ENCODE results near the gene TUFM. TPM values are rescaled to one million over a fixed set of nuclear protein-coding genes. Genes with fewer than 3 reads are reported as not detected.

TUFM gene
- total RNA-seq, 1 experiment from 2014 or later: 161 TPM

DNA sequence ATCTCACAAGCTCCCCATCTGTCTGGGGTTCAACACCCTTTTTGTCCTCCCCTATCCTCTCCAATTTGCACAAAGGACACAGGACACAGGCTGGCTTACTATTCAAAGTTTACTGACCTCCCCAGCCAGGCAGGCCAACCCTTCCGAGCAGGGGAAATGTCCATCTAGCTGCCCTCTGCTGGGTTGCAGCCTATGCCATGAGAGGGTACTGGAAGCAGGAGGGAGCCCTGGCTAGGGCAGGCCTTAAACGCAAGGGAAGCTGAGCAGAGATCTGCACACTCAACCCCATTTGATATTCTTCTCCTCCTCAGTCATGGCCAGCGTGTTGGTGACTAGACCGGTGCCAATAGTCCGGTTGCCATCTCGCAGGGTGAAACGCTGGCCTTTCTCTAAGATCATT is 3.5 kb downstream of the TUFM start:
- no peak overlapping the region for H3K4me3 ChIP-seq (ENCODE audit: low read length)
- no peak overlapping the region for H3K27ac ChIP-seq (ENCODE audit: low read length)
- H3K36me3 ChIP-seq (ENCODE audit: insufficient read depth, low read length): peaks cover 34% of the 10 kb centered on the region
- H3K79me2 ChIP-seq (ENCODE audit: low read length): peaks cover 32% of the 10 kb centered on the region
- no peak overlapping the region for H2AFZ ChIP-seq (ENCODE audit: low read length)
- H4K20me1 ChIP-seq (ENCODE audit: insufficient read depth, low read depth, low read length): peaks cover 18% of the 10 kb centered on the region
- H3K9me2 ChIP-seq (replicated peaks; ENCODE audit: insufficient read depth, low read length): no peaks in the 10 kb centered on the region
- H3K27me3 ChIP-seq (ENCODE audit: low read length): no peaks in the 10 kb centered on the region
- H3K9ac ChIP-seq (ENCODE audit: low read length): no peak overlapping the region
- H3K9me3 ChIP-seq (ENCODE audit: low read length): no peaks in the 10 kb centered on the region
- DNase-seq: no peak
- no peak overlapping the region for H3K4me2 ChIP-seq (ENCODE audit: low read depth, low read length, poor library complexity, severe bottlenecking)
- peaks cover 26% of the 10 kb centered on the region for H3K4me1 ChIP-seq (ENCODE audit: low read length)

DNA sequence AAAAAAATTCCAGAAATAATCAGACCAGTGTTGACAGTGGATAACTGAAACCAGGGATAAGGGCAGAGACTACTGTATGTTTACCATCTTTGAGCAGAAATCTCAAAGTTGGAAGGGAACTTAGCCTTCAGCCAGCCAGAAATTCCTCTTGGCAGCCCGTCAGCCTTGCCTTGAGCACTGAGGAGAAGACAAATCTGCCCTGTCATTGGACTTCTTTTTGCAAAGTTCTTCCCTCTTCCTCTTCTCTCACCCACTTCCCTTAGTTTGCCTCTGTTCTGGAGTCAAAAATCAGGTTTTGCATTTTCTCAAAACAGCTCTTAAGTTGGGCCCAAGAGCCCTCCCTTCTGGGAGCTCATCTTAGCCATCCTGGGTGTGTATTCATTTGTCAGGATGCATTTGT is 6.2 kb downstream of the TUFM start:
- H4K20me1 ChIP-seq (ENCODE audit: insufficient read depth, low read depth, low read length): peaks cover 15% of the 10 kb centered on the region
- no peak overlapping the region for H3K27ac ChIP-seq (ENCODE audit: low read length)
- no peaks in the 10 kb centered on the region for H3K9me2 ChIP-seq (replicated peaks; ENCODE audit: insufficient read depth, low read length)
- H3K27me3 ChIP-seq (ENCODE audit: low read length): no peaks in the 10 kb centered on the region
- H3K36me3 ChIP-seq (ENCODE audit: insufficient read depth, low read length): peaks cover 38% of the 10 kb centered on the region
- H3K4me2 ChIP-seq (ENCODE audit: low read depth, low read length, poor library complexity, severe bottlenecking): no peak overlapping the region
- no peaks in the 10 kb centered on the region for H3K9me3 ChIP-seq (ENCODE audit: low read length)
- H3K4me3 ChIP-seq (ENCODE audit: low read length): no peak overlapping the region
- H3K79me2 ChIP-seq (ENCODE audit: low read length): peaks cover 9% of the 10 kb centered on the region
- no peak overlapping the region for H3K9ac ChIP-seq (ENCODE audit: low read length)
- DNase-seq: peak; percentile 75
- peaks cover 16% of the 10 kb centered on the region for H3K4me1 ChIP-seq (ENCODE audit: low read length)
- no peak overlapping the region for H2AFZ ChIP-seq (ENCODE audit: low read length)

DNA sequence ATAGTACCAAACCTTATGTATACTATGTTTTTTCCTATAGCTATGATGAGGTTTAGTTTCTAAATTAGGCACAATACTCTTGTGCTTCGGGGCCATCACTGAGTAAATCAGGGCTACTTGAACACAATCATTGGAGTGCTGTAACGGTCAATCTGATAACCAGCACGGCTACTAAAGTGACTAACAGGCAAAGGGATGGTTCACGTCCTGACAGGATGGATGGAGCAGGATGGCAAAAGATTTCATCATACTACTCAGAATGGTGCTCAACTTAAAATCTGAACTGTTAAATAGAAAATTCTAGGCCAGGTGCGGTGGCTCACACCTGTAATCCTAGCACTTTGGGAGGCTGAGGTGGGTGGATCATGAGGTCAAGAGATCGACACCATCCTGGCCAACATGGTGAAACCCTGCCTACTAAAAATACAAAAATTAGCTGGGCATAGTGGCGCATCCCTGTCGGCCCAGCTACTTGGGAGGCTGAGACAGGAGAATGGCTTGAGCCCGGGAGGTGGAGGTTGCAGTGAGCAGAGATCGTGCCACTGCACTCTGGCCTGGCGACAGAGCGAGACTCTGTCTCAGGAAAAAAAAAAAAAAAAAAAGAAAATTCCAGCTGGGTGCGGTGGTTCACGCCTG is 7.0 kb downstream of the TUFM start:
- Histone ChIP-seq H3K9me3 (ENCODE audit: low read length) (no peaks in the 10 kb centered on the region), H3K9ac (ENCODE audit: low read length) (no peak overlapping the region), H2AFZ (ENCODE audit: low read length) (no peak overlapping the region), H3K4me2 (ENCODE audit: low read depth, low read length, poor library complexity, severe bottlenecking) (no peak overlapping the region), H3K4me1 (ENCODE audit: low read length) (peaks cover 11% of the 10 kb centered on the region), H3K27ac (ENCODE audit: low read length) (no peak overlapping the region), H3K4me3 (ENCODE audit: low read length) (no peak overlapping the region), H4K20me1 (ENCODE audit: insufficient read depth, low read depth, low read length) (peaks cover 7% of the 10 kb centered on the region; the same call in 1 of the 2 replicates), H3K27me3 (ENCODE audit: low read length) (no peaks in the 10 kb centered on the region), H3K36me3 (ENCODE audit: insufficient read depth, low read length) (peaks cover 36% of the 10 kb centered on the region), H3K79me2 (ENCODE audit: low read length) (peaks cover 1% of the 10 kb centered on the region), H3K9me2 (replicated peaks; ENCODE audit: insufficient read depth, low read length) (no peaks in the 10 kb centered on the region)
- DNase-seq: no peak

DNA sequence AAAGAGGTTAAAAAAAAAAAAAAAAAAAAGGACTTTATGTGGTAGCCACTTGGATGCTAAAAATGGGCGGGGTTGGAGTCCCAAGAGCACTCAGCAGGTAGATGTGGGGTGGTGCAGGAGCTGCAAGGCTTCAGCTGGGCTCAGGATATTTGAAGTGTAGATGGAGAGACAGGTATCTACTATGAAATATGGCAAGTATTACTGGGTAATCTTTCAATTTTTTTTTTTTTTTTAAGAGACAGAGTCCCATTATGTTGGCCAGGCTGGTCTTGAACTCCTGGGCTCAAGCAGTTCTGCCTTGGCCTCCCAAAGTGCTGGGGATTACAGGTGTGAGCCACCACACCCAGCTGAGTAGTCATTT is 7.6 kb downstream of the TUFM start:
- no peaks in the 10 kb centered on the region for H3K79me2 ChIP-seq (ENCODE audit: low read length)

DNA sequence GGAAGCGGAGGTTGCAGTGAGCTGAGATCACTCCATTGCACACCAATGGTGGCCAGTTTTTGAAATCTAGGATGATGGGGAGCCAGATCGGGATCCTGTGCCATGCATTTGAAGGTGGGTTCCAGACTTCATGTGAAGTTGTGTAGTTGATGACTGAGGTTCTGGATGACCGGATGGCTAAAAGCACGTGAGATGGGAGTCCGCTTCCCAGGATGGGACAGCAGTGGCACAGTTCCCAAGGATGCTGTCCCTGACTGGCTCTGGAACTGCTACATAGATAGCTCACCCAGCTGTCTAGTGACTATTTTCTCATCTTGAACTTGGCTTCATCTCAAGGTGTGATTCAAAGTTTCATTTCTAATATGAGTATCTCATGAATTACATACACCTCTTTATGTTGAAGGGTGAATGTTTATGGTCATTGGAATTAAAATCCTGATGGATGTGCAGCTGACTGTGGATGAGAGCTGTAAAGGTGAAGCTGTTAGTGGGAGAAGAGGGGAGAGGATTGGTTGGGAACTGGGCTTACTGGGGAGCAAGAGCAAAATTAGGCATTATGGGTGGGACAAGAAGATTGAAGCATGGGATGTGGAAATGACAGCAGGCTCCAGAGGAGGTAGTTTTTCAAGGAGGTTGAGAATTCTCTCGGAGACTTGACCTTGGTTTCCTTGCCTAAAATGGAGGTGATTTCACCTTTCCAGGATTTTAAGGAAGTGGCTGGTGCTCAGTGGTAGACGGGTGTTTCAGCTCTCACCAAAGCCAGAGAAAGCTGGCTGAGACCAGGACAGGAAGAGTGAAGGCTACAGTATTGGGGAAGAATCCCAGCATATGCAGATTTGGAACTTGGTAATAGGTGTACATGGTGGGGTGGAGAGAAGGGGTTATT is 8.2 kb downstream of the TUFM start:
- peaks cover 8% of the 10 kb centered on the region for H4K20me1 ChIP-seq (ENCODE audit: insufficient read depth, low read depth, low read length)
- H3K27ac ChIP-seq (ENCODE audit: low read length): no peak overlapping the region

More for the DNA sequence above, 7.6 kb downstream of the TUFM start:
- Histone ChIP-seq H3K4me2 (ENCODE audit: low read depth, low read length, poor library complexity, severe bottlenecking) (no peak overlapping the region), H2AFZ (ENCODE audit: low read length) (no peak overlapping the region), H3K27me3 (ENCODE audit: low read length) (no peaks in the 10 kb centered on the region), H3K9me3 (ENCODE audit: low read length) (no peaks in the 10 kb centered on the region), H3K36me3 (ENCODE audit: insufficient read depth, low read length) (peaks cover 37% of the 10 kb centered on the region), H3K27ac (ENCODE audit: low read length) (no peak overlapping the region), H3K9me2 (replicated peaks; ENCODE audit: insufficient read depth, low read length) (no peaks in the 10 kb centered on the region), H4K20me1 (ENCODE audit: insufficient read depth, low read depth, low read length) (peaks cover 5% of the 10 kb centered on the region; the same call in 1 of the 2 replicates), H3K4me3 (ENCODE audit: low read length) (no peak overlapping the region), H3K4me1 (ENCODE audit: low read length) (peaks cover 11% of the 10 kb centered on the region), H3K9ac (ENCODE audit: low read length) (no peak overlapping the region)
- no peak for DNase-seq

DNA sequence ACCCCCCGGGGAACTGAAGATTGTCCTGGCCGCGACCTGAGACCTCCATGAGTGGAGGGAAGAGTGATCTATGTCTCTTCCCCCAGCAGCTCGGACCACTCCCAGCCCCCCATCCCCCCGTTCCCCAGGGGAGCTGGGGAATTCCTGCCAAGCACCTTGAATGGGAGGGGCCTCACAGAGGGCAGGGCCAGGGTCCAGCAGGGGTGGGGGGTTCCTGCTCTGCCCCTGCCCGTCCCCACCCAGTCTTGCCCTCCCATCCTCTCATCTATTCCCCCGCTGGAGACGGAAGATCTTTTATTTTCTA is 9.4 kb downstream of the TUFM start:
- Histone ChIP-seq H3K4me3 (ENCODE audit: low read length) (no peak overlapping the region), H3K4me2 (ENCODE audit: low read depth, low read length, poor library complexity, severe bottlenecking) (no peak overlapping the region), H3K27ac (ENCODE audit: low read length) (no peak overlapping the region), H4K20me1 (ENCODE audit: insufficient read depth, low read depth, low read length) (peaks cover 12% of the 10 kb centered on the region), H3K9ac (ENCODE audit: low read length) (no peak overlapping the region), H3K36me3 (ENCODE audit: insufficient read depth, low read length) (peaks cover 43% of the 10 kb centered on the region), H3K9me3 (ENCODE audit: low read length) (no peaks in the 10 kb centered on the region), H3K79me2 (ENCODE audit: low read length) (no peaks in the 10 kb centered on the region), H3K4me1 (ENCODE audit: low read length) (peaks cover 11% of the 10 kb centered on the region), H3K9me2 (replicated peaks; ENCODE audit: insufficient read depth, low read length) (no peaks in the 10 kb centered on the region), H3K27me3 (ENCODE audit: low read length) (no peaks in the 10 kb centered on the region), H2AFZ (ENCODE audit: low read length) (no peak overlapping the region)
- DNase-seq: no peak

More for the DNA sequence above, 8.2 kb downstream of the TUFM start:
- Histone ChIP-seq H3K79me2 (ENCODE audit: low read length) (no peaks in the 10 kb centered on the region), H3K27me3 (ENCODE audit: low read length) (no peaks in the 10 kb centered on the region), H3K4me2 (ENCODE audit: low read depth, low read length, poor library complexity, severe bottlenecking) (no peak overlapping the region), H3K36me3 (ENCODE audit: insufficient read depth, low read length) (peaks cover 37% of the 10 kb centered on the region), H3K9ac (ENCODE audit: low read length) (no peak overlapping the region), H3K9me2 (replicated peaks; ENCODE audit: insufficient read depth, low read length) (no peaks in the 10 kb centered on the region), H3K4me3 (ENCODE audit: low read length) (no peak overlapping the region), H3K4me1 (ENCODE audit: low read length) (peaks cover 11% of the 10 kb centered on the region), H3K9me3 (ENCODE audit: low read length) (no peaks in the 10 kb centered on the region), H2AFZ (ENCODE audit: low read length) (no peak overlapping the region)
- no peak for DNase-seq

DNA sequence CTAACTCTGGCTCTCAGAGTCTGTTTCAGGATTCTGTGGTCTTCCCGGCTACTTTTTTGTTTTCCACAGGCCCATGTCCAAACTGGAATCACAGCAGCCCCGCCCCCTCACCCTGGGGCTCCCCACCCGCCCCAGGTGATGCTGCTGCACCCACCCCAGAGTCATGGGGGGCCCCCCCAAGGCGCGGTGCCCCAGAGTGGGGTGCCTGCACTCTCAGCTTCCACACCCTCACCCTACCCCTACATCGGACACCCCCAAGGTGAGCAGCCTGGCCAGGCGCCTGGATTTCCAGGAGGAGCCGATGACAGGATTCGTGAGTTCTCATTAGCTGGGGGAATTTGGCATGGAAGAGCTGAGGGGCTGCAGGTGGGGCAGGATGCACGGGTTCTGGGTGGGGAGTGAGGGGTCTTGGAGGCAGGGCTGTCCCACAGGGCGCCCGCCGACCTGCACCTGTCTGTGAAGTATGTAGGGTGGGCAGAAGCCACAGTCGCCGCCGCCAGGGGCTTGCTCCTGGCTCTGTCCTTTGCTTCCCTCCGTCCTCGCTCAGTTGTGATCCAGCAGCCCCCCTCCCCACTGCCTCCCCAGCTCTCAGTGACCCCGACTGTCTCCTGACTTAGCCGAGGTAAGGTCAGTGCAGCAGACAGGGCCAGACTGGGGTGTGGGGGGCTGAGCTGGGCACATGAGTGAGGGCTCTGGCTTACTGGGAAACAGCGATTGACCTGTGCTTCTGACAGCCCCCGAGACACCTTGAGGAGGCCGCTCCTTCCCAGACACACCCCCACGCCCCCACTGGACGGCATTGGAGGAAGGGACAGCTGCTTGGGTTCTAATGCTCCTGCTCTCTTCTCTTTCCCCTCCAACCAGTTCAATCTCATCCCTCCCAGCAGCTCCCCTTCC is 10.0 kb downstream of the TUFM start:
- no peak overlapping the region for H2AFZ ChIP-seq (ENCODE audit: low read length)
- H3K79me2 ChIP-seq (ENCODE audit: low read length): no peaks in the 10 kb centered on the region
- H3K4me1 ChIP-seq (ENCODE audit: low read length): peaks cover 11% of the 10 kb centered on the region
- no peak overlapping the region for H3K9ac ChIP-seq (ENCODE audit: low read length)
- H3K4me3 ChIP-seq (ENCODE audit: low read length): no peak overlapping the region
- peaks cover 44% of the 10 kb centered on the region for H3K36me3 ChIP-seq (ENCODE audit: insufficient read depth, low read length)
- no peaks in the 10 kb centered on the region for H3K27me3 ChIP-seq (ENCODE audit: low read length)
- no peak for DNase-seq
- H4K20me1 ChIP-seq (ENCODE audit: insufficient read depth, low read depth, low read length): peaks cover 12% of the 10 kb centered on the region
- H3K9me3 ChIP-seq (ENCODE audit: low read length): no peaks in the 10 kb centered on the region
- no peak overlapping the region for H3K4me2 ChIP-seq (ENCODE audit: low read depth, low read length, poor library complexity, severe bottlenecking)
- H3K9me2 ChIP-seq (replicated peaks; ENCODE audit: insufficient read depth, low read length): no peaks in the 10 kb centered on the region
- no peak overlapping the region for H3K27ac ChIP-seq (ENCODE audit: low read length)

All from Karpas-422 (cell line).